ENCODE results near the gene HTR3E. TPM values are rescaled to one million over a fixed set of nuclear protein-coding genes. Genes with fewer than 3 reads are reported as not detected.
"Not testable (repeated sequence)": the region's sequence is repeated elsewhere in the genome, so short reads cannot be mapped to it uniquely, and the experiment has no call there.

Gene HTR3E, protein sequence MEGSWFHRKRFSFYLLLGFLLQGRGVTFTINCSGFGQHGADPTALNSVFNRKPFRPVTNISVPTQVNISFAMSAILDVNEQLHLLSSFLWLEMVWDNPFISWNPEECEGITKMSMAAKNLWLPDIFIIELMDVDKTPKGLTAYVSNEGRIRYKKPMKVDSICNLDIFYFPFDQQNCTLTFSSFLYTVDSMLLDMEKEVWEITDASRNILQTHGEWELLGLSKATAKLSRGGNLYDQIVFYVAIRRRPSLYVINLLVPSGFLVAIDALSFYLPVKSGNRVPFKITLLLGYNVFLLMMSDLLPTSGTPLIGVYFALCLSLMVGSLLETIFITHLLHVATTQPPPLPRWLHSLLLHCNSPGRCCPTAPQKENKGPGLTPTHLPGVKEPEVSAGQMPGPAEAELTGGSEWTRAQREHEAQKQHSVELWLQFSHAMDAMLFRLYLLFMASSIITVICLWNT
- not detected for total RNA-seq
- not detected for polyA plus RNA-seq

DNA sequence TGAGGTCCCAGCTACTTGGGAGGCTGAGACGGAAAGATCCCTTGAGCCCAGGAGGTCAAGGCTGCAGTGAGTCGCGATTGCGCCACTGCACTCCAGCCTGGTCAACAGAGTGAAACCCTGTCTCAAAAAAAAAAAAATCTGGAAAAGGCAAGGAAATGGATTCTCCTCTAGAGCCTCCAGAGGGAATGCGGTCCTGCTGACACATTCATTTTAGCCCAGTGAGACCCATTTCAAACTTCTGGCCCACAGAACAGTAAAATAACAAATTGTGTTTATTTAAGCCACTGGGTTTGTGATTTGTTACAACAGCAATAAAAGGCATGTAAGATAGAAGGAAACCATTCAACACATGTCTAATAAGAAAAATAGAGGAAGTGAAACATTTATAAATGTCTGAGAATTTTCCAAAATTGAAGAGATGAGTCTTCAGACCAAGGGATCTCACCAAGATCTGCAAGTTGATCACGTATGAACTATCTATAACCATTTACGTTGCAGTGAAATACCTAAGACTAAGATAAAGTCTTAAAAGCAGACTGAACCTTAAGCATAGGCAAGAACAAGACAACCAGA lies at the start of gene HTR3E:
TSS of gene HTR3E (plus strand) at position 254 of the 573 bp plus-strand sequence. CDS start 466 bp downstream, outside the sequence.
- no peaks in the 10 kb centered on the region for H3K4me1 ChIP-seq (ENCODE audit: insufficient read depth)
- H3K4me3 ChIP-seq (ENCODE audit: low read depth, low read length), result no peak within 1 kb of the TSS
- 90% methylated on average over 7 of the region's 7 CpGs for WGBS

DNA sequence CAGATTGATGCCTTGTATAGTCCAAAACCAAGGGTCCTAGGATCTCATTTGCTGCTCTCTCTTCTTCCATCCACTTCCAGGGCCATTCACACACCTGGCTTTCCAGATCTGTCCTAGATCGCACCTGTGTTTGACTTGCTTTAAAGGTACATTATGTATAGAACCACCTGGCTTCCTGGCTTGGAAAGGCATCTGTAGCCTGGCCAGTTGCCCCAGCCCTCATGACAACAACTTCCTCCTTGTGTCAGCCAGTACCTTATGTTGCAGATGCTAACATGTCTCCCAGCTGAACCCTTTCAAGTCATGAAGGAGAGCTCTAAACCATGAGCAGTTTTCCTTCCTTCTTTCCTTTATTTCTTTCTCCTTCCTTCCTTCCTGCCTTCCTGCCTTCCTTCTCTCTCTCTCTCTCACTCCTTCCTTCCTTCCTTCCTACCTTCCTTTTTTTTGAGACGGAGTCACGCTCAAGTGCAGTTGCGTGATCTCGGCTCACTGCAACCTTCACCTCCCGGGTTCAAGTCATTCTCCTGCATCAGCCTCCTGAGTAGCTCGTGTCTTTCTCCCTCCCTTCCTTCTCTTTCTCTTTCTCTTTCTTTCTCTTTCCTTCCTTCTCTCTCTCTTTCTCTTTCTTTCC lies 46.5 kb upstream of the HTR3E start:
- Histone ChIP-seq H3K36me3 (ENCODE audit: insufficient read depth) (no peaks in the 10 kb centered on the region), H3K4me1 (ENCODE audit: insufficient read depth) (no peaks in the 10 kb centered on the region), H3K4me3 (ENCODE audit: low read depth, low read length) (no peak overlapping the region), H3K27ac (ENCODE audit: low read depth) (no peak overlapping the region)
- DNase-seq (ENCODE audit: extremely low spot score), result no peak
- WGBS, result 87% methylated on average over 7 of the region's 7 CpGs

More for the DNA sequence above, at the start of gene HTR3E:
- H3K27ac ChIP-seq (ENCODE audit: low read depth), result no peak within 1 kb of the TSS
- DNase-seq (ENCODE audit: extremely low spot score), result no peak
- H3K36me3 ChIP-seq (ENCODE audit: insufficient read depth), result no peaks in the 10 kb centered on the region

GRCh38 chr3:184052767-184053166 lies 44.1 kb upstream of the HTR3E start, which contains the start of gene HTR3C:
Gene HTR3C, plus strand, starts transcription at chr3:184053047. Its CDS starts 34 bp downstream, at chr3:184053081.
- WGBS, result 67% methylated on average over 4 of the region's 4 CpGs
- H3K36me3 ChIP-seq (ENCODE audit: insufficient read depth), result no peaks in the 10 kb centered on the region
- no peak within 1 kb of the TSS for H3K27ac ChIP-seq (ENCODE audit: low read depth)
- H3K4me1 ChIP-seq (ENCODE audit: insufficient read depth), result no peaks in the 10 kb centered on the region
- DNase-seq (ENCODE audit: extremely low spot score), result no peak
- H3K4me3 ChIP-seq (ENCODE audit: low read depth, low read length), result no peak within 1 kb of the TSS

- no peak for DNase-seq (ENCODE audit: extremely low spot score)
- H3K27ac ChIP-seq (ENCODE audit: low read depth), result no peak overlapping the region
- no peak overlapping the region for H3K4me3 ChIP-seq (ENCODE audit: low read depth, low read length)
- no peaks in the 10 kb centered on the region for H3K4me1 ChIP-seq (ENCODE audit: insufficient read depth)
- H3K36me3 ChIP-seq (ENCODE audit: insufficient read depth), result no peaks in the 10 kb centered on the region
- 52% methylated on average over 9 of the region's 9 CpGs for WGBS
These were observed 38.8 kb upstream of the HTR3E start for GRCh38 chr3:184058029-184058428.

- Histone ChIP-seq H3K36me3 (ENCODE audit: insufficient read depth) (no peaks in the 10 kb centered on the region), H3K4me3 (ENCODE audit: low read depth, low read length) (no peak overlapping the region), H3K4me1 (ENCODE audit: insufficient read depth) (no peaks in the 10 kb centered on the region), H3K27ac (ENCODE audit: low read depth) (no peak overlapping the region)
- WGBS, result 52% methylated on average over 7 of the region's 7 CpGs
- DNase-seq (ENCODE audit: extremely low spot score), result no peak
These were observed 37.4 kb upstream of the HTR3E start for GRCh38 chr3:184059424-184059823.

DNA sequence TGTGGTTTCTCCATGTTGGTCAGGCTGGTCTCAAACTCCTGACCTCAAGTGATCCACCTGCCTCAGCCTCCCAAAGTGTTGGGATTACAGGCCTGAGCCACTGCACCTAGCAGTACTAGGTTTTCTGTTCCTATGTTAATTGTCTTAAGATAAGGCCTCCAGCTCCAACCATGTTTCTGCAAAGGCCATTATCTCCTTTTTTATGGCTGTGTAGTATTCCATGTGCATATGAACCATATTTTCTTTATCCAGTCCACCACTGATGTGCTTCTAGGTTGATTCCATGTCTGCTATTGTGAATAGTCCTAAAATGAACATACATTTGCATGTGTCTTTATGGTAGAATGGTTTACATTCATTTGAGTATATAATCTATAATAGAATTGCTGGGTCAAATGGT lies 34.2 kb upstream of the HTR3E start:
- no peak overlapping the region for H3K27ac ChIP-seq (ENCODE audit: low read depth)
- no peaks in the 10 kb centered on the region for H3K4me1 ChIP-seq (ENCODE audit: insufficient read depth)
- no peaks in the 10 kb centered on the region for H3K36me3 ChIP-seq (ENCODE audit: insufficient read depth)
- no peak overlapping the region for H3K4me3 ChIP-seq (ENCODE audit: low read depth, low read length)
- no peak for DNase-seq (ENCODE audit: extremely low spot score)

GRCh38 chr3:184066211-184066610 lies 30.7 kb upstream of the HTR3E start:
- DNase-seq (ENCODE audit: extremely low spot score), result no peak
- no peaks in the 10 kb centered on the region for H3K4me1 ChIP-seq (ENCODE audit: insufficient read depth)
- WGBS, result 80% methylated on average over 2 of the region's 2 CpGs

GRCh38 chr3:184067573-184068055 lies 29.2 kb upstream of the HTR3E start:
- H3K4me3 ChIP-seq (ENCODE audit: low read depth, low read length), result no peak overlapping the region
- no peaks in the 10 kb centered on the region for H3K4me1 ChIP-seq (ENCODE audit: insufficient read depth)
- H3K27ac ChIP-seq (ENCODE audit: low read depth), result no peak overlapping the region
- 61% methylated on average over 6 of the region's 6 CpGs for WGBS
- DNase-seq (ENCODE audit: extremely low spot score), result no peak
- H3K36me3 ChIP-seq (ENCODE audit: insufficient read depth), result no peaks in the 10 kb centered on the region

More at GRCh38 chr3:184066211-184066610, 30.7 kb upstream of the HTR3E start:
- no peaks in the 10 kb centered on the region for H3K36me3 ChIP-seq (ENCODE audit: insufficient read depth)
- no peak overlapping the region for H3K4me3 ChIP-seq (ENCODE audit: low read depth, low read length)
- no peak overlapping the region for H3K27ac ChIP-seq (ENCODE audit: low read depth)

DNA sequence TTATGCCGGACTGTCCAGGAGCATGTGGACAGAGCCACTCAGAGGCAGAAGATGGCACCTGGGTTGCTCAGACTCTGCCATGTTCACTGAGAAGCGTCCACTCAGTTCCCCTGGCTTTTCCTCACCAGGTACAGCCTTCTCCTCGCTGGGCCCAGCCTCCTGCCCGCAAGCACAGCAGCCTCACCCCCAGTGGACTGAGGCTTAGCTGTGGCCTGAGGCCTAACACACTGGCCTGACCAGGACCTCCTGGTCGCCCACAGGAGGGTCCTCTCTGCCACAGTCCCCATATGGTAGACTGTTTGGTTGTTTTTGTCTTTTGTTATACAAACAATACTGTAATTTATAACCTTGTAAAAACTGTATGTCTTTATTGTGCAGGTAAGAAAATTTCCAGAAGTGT lies 28.5 kb upstream of the HTR3E start:
- no peak for DNase-seq (ENCODE audit: extremely low spot score)
- no peak overlapping the region for H3K4me3 ChIP-seq (ENCODE audit: low read depth, low read length)
- H3K36me3 ChIP-seq (ENCODE audit: insufficient read depth), result no peaks in the 10 kb centered on the region
- no peak overlapping the region for H3K27ac ChIP-seq (ENCODE audit: low read depth)
- 89% methylated on average over 5 of the region's 5 CpGs for WGBS
- no peaks in the 10 kb centered on the region for H3K4me1 ChIP-seq (ENCODE audit: insufficient read depth)

- H3K36me3 ChIP-seq (ENCODE audit: insufficient read depth); H3K4me1 ChIP-seq (ENCODE audit: insufficient read depth); H3K27ac ChIP-seq (ENCODE audit: low read depth); H3K4me3 ChIP-seq (ENCODE audit: low read depth, low read length); DNase-seq (ENCODE audit: extremely low spot score): not testable (repeated sequence)
- WGBS, result 90% methylated on average over 7 of the region's 7 CpGs
These were observed 25.7 kb upstream of the HTR3E start for GRCh38 chr3:184071142-184071541.

DNA sequence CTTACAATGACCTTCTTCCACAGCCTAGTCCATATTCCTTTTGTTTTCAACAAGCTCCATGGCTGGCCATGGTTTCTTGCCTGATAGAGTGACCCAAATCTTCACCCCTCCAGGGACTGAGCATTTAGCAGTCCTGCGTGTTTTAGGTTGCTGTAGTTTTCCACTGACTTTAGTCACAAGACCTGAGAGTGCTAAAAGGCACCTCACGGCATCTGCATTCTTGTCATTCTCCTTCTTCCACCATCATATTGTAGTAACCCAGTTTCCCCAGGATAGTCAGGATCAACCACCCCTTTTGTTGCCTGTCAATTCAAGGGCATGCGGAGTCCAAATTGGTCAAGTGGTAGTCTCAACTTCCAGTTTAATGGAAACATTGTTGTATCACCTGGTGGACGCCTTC lies 23.2 kb upstream of the HTR3E start:
- Histone ChIP-seq H3K4me1 (ENCODE audit: insufficient read depth) (no peaks in the 10 kb centered on the region), H3K27ac (ENCODE audit: low read depth) (no peak overlapping the region), H3K4me3 (ENCODE audit: low read depth, low read length) (no peak overlapping the region), H3K36me3 (ENCODE audit: insufficient read depth) (no peaks in the 10 kb centered on the region)
- WGBS, result 78% methylated on average over 4 of the region's 4 CpGs
- no peak for DNase-seq (ENCODE audit: extremely low spot score)

DNA sequence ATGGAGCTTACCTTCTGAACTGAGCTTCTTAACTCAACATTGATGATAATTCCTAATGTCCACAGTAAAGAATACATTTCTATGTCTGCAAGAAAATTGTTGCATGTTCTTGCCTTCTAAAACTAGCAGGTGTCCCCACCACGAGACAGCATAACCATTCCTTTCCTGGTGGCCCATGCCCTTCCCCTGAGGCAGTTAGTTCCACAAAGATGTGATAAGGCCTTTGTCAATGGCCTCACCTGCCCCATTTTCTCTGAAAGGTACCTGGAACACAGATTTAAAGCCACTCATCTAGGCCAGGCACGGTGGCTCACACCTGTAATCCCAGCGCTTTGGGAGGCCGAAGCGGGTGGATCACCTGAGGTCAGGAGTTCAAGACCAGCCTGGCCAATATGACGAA lies 21.0 kb upstream of the HTR3E start:
- 92% methylated on average over 6 of the region's 6 CpGs for WGBS
- no peaks in the 10 kb centered on the region for H3K36me3 ChIP-seq (ENCODE audit: insufficient read depth)
- no peak overlapping the region for H3K4me3 ChIP-seq (ENCODE audit: low read depth, low read length)
- no peak overlapping the region for H3K27ac ChIP-seq (ENCODE audit: low read depth)
- H3K4me1 ChIP-seq (ENCODE audit: insufficient read depth), result no peaks in the 10 kb centered on the region
- no peak for DNase-seq (ENCODE audit: extremely low spot score)

DNA sequence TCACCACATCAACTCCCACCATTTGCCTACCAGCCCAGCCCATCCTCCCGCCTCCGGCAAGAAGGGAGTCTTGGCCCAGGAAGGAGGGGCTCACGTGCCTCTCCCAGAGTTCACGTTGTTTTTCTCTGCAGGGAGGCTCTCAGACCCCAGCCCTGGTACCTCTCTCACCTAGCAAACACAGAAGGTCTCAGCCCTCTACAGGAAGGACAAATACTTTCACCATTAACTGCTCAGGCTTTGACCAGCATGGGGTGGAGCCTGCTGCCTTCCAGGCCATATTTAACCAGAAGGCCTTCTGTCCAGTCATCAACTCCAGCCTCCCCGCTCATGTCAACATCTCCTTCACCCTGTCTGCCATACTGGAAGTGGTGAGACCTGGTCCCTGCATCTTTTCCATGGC lies 19.0 kb upstream of the HTR3E start:
- H3K4me3 ChIP-seq (ENCODE audit: low read depth, low read length), result no peak overlapping the region
- 62% methylated on average over 5 of the region's 5 CpGs for WGBS

DNA sequence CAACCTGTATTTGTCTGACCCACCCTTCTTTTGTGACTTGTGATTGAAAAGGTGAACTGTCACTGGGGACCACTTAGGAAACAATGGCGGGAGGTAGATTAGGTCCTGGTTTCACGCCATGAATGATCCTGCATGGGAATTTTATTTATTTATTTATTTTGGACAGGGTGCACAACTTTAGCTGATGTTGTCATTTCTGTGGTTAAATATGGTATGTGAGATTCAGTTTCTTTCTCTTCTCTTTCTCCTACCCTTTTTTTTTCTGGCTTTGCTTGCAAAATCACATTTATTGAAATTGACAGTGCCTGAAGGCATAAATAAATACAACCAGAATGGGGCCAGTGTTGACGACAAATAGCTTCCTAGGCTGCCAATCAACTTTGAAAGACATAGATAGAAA lies 18.0 kb upstream of the HTR3E start:
- DNase-seq (ENCODE audit: extremely low spot score), result no peak
- Histone ChIP-seq H3K4me1 (ENCODE audit: insufficient read depth) (no peaks in the 10 kb centered on the region), H3K27ac (ENCODE audit: low read depth) (no peak overlapping the region), H3K36me3 (ENCODE audit: insufficient read depth) (no peaks in the 10 kb centered on the region), H3K4me3 (ENCODE audit: low read depth, low read length) (no peak overlapping the region)
- 91% methylated on average over 3 of the region's 3 CpGs for WGBS

More for the DNA sequence above, 19.0 kb upstream of the HTR3E start:
- DNase-seq (ENCODE audit: extremely low spot score), result no peak
- Histone ChIP-seq H3K36me3 (ENCODE audit: insufficient read depth) (no peaks in the 10 kb centered on the region), H3K27ac (ENCODE audit: low read depth) (no peak overlapping the region), H3K4me1 (ENCODE audit: insufficient read depth) (no peaks in the 10 kb centered on the region)

All from urinary bladder (tissue), 4 donors.